HG03159 (cell line): ENCODE measurements around the gene PARP2.

Source experiments
- ATAC-seq: cut with Tn5 transposase; IDR thresholded peaks from one replicate; pipeline ENCODE4 v1.9.1; 2021; ENCODE audit warnings: mild to moderate bottlenecking, moderate library complexity; ENCODE audit not compliant: unreplicated experiment

Gene PARP2

DNA sequence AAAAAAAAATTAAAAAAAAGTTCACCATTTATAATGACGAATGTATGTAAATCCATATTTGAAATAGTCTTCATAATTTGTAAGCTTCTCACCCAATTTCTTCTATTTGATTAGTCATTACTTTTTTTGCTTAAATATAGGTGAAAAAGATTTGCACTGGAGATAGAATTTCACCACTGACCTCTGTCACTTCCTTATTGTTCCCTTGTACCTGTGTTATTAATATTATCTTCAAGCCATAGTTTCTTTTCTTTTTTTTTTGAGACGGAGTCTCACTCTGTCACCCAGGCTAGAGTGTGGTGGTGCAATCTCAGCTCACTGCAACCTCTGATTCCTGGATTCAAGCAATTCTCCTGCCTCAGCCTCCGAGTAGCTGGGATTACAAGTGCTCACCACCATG is 54.1 kb downstream of the PARP2 start:
- ATAC-seq, result no peak

DNA sequence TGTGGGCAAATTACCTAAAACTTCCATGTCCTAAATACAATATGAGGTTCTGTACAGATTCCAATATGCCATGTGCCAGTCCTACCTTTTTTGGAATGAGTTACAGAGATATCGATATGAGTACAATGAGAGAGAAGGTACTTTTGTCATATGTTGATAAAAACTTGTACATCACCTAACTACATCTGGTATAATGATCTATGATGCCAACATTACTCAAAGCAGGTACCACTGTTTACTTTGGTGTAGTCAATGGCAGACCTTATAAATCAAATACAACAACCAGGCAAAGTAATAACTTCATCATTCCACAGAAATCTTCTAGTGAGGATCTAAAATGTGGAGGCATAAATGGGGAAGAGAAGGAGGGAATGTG is 57.1 kb downstream of the PARP2 start:
- ATAC-seq, result no peak

GRCh38 chr14:20400965-20401593 is 57.6 kb downstream of the PARP2 start:
- ATAC-seq, result no peak

- ATAC-seq, result no peak
Measured at GRCh38 chr14:20403521-20403920, 60.1 kb downstream of the PARP2 start.
